Measurements from ENCODE around the gene PROK2.

DNA sequence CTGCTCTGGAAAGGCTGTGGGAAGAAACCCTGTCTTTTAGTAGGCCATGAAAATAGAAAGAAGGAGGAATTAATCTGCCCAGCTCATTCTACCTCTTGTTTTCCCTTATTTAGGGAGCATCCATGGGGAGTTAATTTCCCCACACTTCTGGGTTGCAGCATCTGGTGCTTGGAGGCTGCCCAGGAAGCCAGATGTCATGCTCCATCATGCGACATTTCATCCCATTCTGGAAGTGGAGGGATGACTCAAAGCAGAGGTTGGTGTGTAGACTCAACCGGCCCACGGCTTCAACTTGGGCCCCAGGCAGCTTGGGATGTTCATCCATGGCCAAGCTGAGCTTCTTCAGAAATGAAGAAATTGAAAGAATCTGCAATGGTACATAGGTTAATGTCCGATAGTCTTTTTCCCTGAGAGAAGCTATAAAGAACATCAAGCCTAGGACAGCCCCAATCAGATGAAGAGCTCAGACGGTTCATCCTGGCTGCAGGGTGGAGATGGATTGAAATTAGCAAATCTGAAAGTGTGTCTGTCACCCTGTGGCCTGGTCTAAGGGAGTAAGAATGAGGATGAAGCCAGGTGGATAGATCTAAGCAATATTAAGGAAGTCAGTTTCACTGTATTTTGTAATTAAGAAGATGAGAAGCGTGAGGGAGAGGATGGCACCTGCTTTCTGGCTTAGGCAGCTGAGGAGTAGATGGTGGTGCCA is 24.5 kb upstream of the PROK2 start:
- no peak for TF ChIP-seq EZH2phosphoT487 (IDR thresholded peaks at IDR 0.05; ENCODE audit: insufficient read depth, low read depth)
- TF ChIP-seq EZH2 (IDR thresholded peaks at IDR 0.05; ENCODE audit: insufficient read depth, poor library complexity, severe bottlenecking), result no peak
